ENCODE results near the gene KLHL24. TPM values are rescaled to one million over a fixed set of nuclear protein-coding genes. Genes with fewer than 3 reads are reported as not detected.

Gene KLHL24
- total RNA-seq, 1 experiment from 2014 or later = 59.1 TPM

DNA sequence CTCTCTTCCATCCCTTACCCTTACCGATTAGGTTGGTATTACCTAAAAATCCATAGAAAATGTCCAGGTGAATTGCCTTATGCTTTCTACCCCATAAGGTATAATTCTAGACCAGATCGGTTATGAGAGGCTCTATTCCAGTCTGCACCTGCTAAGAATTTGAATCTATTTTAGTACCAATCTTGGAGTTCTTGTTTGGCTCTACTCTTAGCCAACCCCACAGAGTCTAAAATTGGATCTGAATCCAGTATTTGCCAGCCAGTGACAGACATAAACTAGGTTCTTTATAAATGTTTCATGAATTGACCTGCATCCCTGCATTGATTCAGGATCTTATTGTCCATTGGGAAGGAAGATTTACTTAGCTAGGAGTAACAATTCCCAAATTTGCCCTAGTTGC lies 6.5 kb downstream of the KLHL24 start:
- ChIA-PET CTCF (no interaction called here), POLR2A (ENCODE audit: unreplicated experiment) (interaction anchor here (0.8 kb wide), 1 partner anchor 74 kb away, joined by 15 read pairs; no protein-coding TSS in a partner anchor)
- peaks cover 9% of the 10 kb centered on the region for H3K4me1 ChIP-seq (replicated peaks; ENCODE audit: insufficient read depth)
- H3K4me3 ChIP-seq = no peak overlapping the region
- H4K20me1 ChIP-seq (ENCODE audit: insufficient read depth) = no peaks in the 10 kb centered on the region
- H3K4me2 ChIP-seq = no peak overlapping the region
- H3K36me3 ChIP-seq (ENCODE audit: low read depth) = no peaks in the 10 kb centered on the region
- H3F3A ChIP-seq (ENCODE audit: insufficient read depth, low read depth) = peaks cover 8% of the 10 kb centered on the region; the same call in 1 of the 2 replicates
- H3K79me2 ChIP-seq (ENCODE audit: low read depth) = peaks cover 28% of the 10 kb centered on the region
- TF ChIP-seq EZH2 (IDR thresholded peaks at IDR 0.05; ENCODE audit: low read depth) = no peak
- TF ChIP-seq, protein P1, sequence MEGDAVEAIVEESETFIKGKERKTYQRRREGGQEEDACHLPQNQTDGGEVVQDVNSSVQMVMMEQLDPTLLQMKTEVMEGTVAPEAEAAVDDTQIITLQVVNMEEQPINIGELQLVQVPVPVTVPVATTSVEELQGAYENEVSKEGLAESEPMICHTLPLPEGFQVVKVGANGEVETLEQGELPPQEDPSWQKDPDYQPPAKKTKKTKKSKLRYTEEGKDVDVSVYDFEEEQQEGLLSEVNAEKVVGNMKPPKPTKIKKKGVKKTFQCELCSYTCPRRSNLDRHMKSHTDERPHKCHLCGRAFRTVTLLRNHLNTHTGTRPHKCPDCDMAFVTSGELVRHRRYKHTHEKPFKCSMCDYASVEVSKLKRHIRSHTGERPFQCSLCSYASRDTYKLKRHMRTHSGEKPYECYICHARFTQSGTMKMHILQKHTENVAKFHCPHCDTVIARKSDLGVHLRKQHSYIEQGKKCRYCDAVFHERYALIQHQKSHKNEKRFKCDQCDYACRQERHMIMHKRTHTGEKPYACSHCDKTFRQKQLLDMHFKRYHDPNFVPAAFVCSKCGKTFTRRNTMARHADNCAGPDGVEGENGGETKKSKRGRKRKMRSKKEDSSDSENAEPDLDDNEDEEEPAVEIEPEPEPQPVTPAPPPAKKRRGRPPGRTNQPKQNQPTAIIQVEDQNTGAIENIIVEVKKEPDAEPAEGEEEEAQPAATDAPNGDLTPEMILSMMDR (conservative IDR thresholded peaks at IDR 0.05) = no peak
- H3K27me3 ChIP-seq (ENCODE audit: insufficient read depth, low read depth) = no peaks in the 10 kb centered on the region
- no peak for DNase-seq
- intact Hi-C loops (cut with micrococcal nuclease; ENCODE audit: unreplicated experiment) = no loop called here
- no peak overlapping the region for H2AFZ ChIP-seq
- no peaks in the 10 kb centered on the region for H3K9me2 ChIP-seq (ENCODE audit: insufficient read depth)
- no peaks in the 10 kb centered on the region for H3K9me3 ChIP-seq (ENCODE audit: insufficient read depth, low read depth)
- BruUV-seq (replicated peaks) = no TSS peak
- H3K27ac ChIP-seq = no peak overlapping the region

DNA sequence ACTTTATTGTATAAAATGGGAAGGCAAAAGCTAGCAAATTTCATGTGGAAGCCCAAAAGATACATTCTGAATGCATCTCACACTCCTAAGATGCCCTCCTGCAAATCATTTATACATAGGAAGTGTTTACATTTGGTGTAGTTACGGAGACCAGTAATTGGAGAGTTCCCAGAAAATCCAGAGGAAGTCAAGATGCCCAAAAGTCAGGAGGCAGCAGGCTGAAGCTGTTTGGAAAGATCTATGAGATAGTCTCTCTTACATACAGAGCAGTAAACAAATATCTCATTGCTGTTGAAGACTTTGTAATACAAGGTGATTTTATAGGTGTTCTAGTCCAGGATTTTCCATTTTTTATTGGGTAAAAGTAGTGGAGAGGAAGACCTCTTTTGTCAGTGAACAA lies 8.8 kb downstream of the KLHL24 start:
- H3K9me2 ChIP-seq (ENCODE audit: insufficient read depth) = no peaks in the 10 kb centered on the region
- H3K4me1 ChIP-seq (replicated peaks; ENCODE audit: insufficient read depth) = no peaks in the 10 kb centered on the region
- ChIA-PET POLR2A (ENCODE audit: unreplicated experiment) (no interaction called here), CTCF (interaction anchor here (0.6 kb wide), 1 partner anchor 289 kb away, joined by 3 read pairs; no protein-coding TSS in a partner anchor)
- H3K4me3 ChIP-seq = no peak overlapping the region
- no peak overlapping the region for H3K27ac ChIP-seq
- intact Hi-C loops (cut with micrococcal nuclease; ENCODE audit: unreplicated experiment) = no loop called here
- no peak overlapping the region for H2AFZ ChIP-seq
- H3K36me3 ChIP-seq (ENCODE audit: low read depth) = no peaks in the 10 kb centered on the region
- no peaks in the 10 kb centered on the region for H3K27me3 ChIP-seq (ENCODE audit: insufficient read depth, low read depth)
- TF ChIP-seq EZH2 (IDR thresholded peaks at IDR 0.05; ENCODE audit: low read depth) = no peak
- TF ChIP-seq, protein P1 (conservative IDR thresholded peaks at IDR 0.05) = no peak
- no peaks in the 10 kb centered on the region for H3F3A ChIP-seq (ENCODE audit: insufficient read depth, low read depth)
- no TSS peak for BruUV-seq (replicated peaks)
- H3K4me2 ChIP-seq = no peak overlapping the region
- no peaks in the 10 kb centered on the region for H3K9me3 ChIP-seq (ENCODE audit: insufficient read depth, low read depth)
- DNase-seq = no peak
- 0 out of 2 replicates have a peak, but pooled peaks cover 8% of the 10 kb centered on the region for H3K79me2 ChIP-seq (ENCODE audit: low read depth)
- no peaks in the 10 kb centered on the region for H4K20me1 ChIP-seq (ENCODE audit: insufficient read depth)

DNA sequence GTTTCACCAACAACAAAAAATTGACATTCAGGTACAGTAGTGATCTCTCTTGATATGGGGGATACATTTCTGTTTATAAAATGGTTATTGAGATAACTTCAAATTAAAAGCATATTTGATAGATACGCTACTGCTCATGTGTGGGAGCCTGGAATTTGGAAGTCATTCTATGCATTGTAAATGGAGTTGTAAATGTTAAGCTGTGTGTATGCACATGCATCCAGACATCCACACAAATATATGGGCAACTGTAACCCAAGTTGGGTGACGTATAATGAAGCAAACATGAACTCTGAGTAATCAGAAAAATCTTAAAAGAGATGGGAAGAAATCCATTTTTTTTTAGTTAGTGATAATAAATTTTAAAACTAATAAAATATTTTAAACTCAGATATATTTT lies 9.8 kb downstream of the KLHL24 start:
- no peak for DNase-seq
- no peaks in the 10 kb centered on the region for H4K20me1 ChIP-seq (ENCODE audit: insufficient read depth)
- no peak for TF ChIP-seq EZH2 (IDR thresholded peaks at IDR 0.05; ENCODE audit: low read depth)
- TF ChIP-seq, protein P1 (conservative IDR thresholded peaks at IDR 0.05) = no peak
- H3F3A ChIP-seq (ENCODE audit: insufficient read depth, low read depth) = no peaks in the 10 kb centered on the region
- intact Hi-C loops (cut with micrococcal nuclease; ENCODE audit: unreplicated experiment) = no loop called here
- H3K9me2 ChIP-seq (ENCODE audit: insufficient read depth) = no peaks in the 10 kb centered on the region
- H3K9me3 ChIP-seq (ENCODE audit: insufficient read depth, low read depth) = no peaks in the 10 kb centered on the region
- H3K4me1 ChIP-seq (replicated peaks; ENCODE audit: insufficient read depth) = no peaks in the 10 kb centered on the region
- no TSS peak for BruUV-seq (replicated peaks)
- 0 out of 2 replicates have a peak, but pooled peaks cover under 1% of the 10 kb centered on the region for H3K79me2 ChIP-seq (ENCODE audit: low read depth)
- no peak overlapping the region for H3K4me2 ChIP-seq
- no peak overlapping the region for H3K4me3 ChIP-seq
- CTCF ChIA-PET = interaction anchor here (0.6 kb wide), 1 partner anchor 675 kb away, joined by 3 read pairs; no protein-coding TSS in a partner anchor
- POLR2A ChIA-PET (ENCODE audit: unreplicated experiment) = no interaction called here
- H3K36me3 ChIP-seq (ENCODE audit: low read depth) = no peaks in the 10 kb centered on the region; the same call in 1 of the 2 replicates
- H3K27me3 ChIP-seq (ENCODE audit: insufficient read depth, low read depth) = no peaks in the 10 kb centered on the region
- H2AFZ ChIP-seq = no peak overlapping the region
- H3K27ac ChIP-seq = no peak overlapping the region
